GM19455 (cell line): ENCODE measurements around the gene ADAMTS15.

Source experiments
- ATAC-seq: cut with Tn5 transposase; IDR thresholded peaks from one replicate; pipeline ENCODE4 v1.9.1; 2021; ENCODE audit not compliant: unreplicated experiment

The ADAMTS15 gene

GRCh38 chr11:130448416-130449309, at the start of gene ADAMTS15:
Gene ADAMTS15, plus strand, starts transcription at chr11:130448645. Its CDS starts 329 bp downstream, at chr11:130448974.
- ATAC-seq, result no peak

- no peak for ATAC-seq
Observed at GRCh38 chr11:130399196-130399595, 49.2 kb upstream of the ADAMTS15 start.

DNA sequence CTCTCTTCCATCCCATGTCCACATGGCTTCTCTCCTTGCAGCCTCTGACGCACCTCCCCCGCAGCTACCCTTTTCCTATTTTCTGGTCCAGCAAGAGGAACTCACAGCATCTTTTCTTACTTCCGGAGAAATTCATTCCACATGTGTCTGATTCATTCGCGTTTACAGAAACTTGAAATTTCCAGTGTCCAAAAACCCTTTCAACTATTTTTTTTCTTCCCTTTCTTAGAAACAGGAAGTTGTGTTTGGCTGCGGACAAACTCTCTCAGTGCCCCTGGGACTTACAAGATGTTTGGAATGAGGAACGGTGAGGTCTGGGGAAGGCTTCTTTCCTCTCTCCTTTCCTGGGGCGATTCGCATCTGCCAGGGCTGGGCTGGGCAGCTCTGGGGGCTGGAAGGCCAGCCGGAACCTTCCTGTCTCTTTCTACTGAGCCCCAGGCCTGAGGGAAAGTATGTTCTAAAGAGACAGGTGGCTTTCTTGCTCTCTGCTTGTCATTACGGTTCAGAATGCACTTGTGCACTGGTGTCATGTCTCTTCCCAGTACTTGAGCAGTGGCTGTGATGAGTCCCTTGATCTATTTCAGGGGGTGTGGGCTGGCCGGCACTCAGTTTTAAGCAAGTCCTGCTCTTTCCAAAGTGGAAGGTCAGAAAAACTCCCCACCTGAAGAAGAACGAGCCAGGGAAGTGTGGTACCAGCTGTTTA, 47.5 kb upstream of the ADAMTS15 start:
- ATAC-seq, result no peak

DNA sequence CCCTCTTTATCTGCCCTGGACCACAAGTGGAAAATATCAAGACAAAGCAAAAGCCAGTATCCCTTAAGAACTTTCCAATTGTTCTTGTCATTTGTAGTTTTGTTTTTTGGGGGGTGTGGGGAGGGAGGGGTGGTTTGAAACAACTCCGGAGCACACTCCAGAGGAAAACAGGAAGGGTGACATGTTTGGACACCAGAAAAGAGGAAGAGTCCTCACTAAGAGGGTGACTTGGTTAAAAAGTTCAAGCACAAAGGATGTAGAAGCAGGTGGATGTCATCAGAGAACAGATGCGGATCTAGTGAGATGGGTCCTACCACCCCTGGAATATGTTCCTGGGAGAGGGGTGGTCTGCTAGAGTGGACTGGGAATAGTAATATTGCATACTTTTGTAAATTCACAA, 45.9 kb upstream of the ADAMTS15 start:
- no peak for ATAC-seq

DNA sequence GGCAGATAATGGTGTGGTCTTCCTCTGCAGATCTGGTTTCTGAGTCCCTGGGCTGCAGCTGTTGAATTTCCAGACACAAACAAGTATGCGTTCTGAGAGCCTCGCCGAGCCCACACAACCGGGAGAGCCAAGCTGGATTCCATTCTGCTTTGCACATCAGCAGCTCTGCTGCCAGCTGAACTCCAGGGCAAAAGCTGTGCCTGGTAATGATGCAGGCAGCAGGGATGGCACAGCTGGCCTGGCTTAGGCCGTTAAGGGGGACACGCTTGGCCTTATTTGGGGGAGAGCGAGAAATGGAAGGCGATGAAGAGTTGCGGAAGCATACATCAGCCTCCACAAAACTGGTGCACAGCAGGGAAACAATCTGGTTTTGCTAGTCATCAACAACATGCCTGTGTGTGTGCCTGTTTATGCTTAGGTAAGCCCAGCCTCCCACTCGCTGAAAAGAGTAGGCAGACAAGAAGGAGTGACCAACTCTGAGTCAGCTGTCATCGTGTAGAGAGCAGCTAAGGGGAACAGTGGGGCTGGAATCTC, 45.1 kb upstream of the ADAMTS15 start:
- no peak for ATAC-seq

DNA sequence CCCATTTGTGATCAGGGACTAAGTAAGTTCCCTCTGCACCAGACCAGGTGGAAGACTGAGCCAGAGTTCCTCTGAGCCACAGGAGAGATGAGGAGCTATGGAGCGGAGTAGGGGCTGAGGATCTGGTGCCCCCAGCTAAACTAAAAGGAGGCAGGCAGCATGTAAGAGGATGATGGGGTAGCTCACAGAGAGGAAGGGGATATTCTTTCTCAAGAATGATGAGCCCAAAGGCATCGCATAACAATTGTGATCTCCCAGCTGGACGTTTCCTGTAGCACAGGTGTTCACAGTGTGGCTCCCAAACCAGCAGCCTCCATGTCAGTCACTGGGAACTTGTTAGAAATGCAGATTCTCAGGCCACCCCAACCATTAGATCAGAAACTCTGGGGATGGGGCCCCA, 44.5 kb upstream of the ADAMTS15 start:
- ATAC-seq, result no peak

DNA sequence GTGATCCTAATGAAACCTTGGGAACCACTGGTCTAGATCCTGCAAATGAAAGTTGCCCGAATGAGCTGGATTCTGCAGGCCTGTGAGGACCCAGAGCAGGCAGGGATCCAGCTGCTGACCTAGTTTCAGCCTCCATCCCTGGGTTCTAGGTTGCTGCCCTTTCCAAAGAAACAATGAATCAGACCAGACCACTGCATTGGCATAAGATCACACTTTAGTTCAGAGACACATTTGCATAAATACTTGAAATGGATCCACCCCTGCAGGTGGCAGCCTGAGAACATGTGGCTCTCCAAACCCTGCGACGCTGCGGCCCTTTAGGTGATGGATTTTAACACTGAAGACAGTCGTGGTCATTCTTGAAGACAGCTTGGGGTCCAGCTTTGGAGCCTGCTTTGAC, 43.7 kb upstream of the ADAMTS15 start:
- no peak for ATAC-seq

GRCh38 chr11:130405428-130405827, 43.0 kb upstream of the ADAMTS15 start:
- ATAC-seq, result no peak

DNA sequence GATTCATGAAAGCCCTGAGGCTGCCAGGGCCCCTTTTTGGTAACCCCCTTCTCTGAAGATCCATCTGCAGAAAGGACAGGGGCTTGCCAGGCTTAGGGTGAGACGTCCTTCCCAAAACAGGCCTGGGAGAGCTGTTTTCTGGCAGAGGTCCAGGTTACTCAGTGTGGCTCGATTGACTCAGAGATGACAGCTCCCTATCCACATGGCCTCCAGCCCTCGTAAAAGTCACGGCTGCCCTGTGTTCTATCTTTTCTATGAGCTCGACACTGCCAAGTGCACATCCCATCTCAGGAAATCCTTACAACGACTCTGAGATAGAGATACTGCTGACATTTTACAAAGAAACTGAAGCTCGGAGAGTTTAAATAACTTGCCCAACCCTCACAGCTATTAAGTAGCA, 40.5 kb upstream of the ADAMTS15 start:
- ATAC-seq, result no peak

DNA sequence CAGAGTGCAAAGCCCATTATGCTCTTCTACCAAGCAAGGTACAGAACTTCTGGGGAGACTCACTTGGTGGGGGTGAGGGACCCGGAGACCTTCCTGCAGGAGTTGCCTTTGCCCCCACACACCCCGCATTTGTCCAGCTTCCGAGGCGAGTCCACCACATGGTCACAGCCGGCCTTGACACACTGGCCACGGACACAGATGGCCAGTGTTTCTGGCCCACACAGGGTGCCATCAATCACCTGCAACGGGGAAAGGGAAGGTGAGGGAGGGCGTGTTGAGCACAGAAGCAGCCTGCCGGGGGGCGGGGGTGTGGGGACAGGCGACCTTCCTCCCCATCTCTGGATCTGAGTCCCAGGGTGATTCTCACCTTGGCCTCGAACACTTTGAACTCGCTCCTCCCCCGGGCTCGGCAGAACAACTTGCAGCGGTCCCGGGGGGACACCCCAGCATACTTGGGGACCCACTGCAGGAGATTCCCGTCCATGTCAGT, 40.0 kb upstream of the ADAMTS15 start:
- ATAC-seq, result no peak

GRCh38 chr11:130408901-130409300, 39.5 kb upstream of the ADAMTS15 start:
- no peak for ATAC-seq

DNA sequence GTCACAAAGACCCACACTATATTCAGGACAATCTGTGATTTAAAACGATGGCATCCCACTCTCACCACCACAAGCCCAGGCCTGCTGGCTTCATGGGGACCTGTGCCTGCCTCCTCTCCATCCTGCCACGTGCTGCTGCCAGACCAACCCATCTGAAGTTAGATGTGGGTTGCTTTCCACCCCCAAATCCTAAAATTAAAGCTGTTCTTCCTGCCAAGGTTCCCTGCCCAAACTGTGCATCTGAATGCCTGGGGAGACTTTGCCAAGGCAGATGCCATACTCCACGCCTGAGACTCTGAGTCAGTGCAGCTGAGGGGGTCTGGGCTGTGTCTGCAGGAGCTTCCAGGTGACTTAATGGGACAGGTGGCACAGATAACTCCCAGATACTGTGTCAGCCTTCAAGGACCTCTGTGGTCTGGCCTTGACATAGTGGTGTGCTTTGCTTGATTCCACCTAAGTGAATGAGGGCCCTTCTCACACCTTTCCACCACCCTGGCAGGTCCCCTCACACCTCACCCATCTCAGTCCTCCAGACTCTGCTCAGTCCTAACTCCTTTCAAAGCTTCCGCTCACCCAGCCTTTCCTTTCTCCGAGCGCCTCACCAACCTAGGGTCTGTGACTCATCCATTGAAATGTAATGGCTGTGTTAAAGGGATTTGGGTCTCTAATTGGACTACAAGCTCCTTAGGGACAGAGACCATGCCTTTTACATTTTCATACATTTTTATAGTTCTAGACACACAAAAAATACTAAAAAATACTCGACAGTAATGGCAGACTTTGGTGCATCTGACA, 38.7 kb upstream of the ADAMTS15 start:
- no peak for ATAC-seq

DNA sequence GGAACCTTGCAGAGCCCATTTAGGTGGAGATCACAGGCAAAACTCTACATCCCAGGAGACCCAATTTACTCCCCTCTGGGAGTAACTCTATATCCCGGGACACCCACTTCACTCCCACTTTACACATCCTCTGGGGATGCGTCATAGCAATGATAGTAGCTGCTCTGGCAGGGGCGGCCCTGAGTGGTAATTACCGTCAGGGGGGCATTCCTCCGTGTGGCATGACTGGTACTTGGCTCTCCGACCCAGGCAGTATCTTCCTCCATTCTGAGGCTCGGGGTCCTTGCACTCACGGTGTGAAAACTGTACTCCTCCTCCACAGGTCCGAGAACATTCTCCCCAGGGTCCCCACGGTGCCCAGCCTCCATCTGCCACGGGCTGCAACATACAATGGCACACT, 37.2 kb upstream of the ADAMTS15 start:
- no peak for ATAC-seq

DNA sequence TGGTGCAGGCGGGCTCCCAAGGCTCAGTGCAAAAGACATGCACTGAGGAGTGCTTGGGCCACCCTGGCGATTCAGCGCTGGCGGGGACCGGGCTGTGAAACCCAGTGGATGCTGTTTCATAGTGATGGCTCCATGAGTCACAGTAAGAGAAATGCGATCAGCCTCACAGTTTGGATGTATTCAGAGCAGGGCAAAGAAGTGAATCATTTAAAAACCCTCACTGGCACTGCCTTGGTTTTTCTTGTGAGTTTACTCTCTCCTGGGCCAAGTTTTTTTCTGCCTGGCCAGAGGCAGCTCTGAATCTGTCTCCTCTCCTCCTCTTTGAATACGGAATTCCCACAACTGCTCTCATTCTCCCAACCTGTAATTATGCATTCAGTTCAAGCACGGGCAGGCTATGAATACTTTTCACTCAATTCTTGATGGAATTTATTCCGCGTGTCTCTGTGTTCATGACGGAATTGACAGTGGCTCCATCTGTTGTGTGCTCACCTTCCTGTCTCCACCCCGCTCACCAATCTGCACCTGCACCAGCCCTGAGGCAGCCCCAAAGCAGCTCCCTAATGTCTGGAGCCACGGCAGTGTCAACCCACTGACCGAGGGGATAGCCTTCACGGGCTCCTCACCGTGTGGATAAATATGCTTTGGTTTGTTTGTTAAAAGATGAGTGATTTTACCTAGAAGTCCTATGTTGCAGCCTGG, 34.9 kb upstream of the ADAMTS15 start:
- no peak for ATAC-seq

DNA sequence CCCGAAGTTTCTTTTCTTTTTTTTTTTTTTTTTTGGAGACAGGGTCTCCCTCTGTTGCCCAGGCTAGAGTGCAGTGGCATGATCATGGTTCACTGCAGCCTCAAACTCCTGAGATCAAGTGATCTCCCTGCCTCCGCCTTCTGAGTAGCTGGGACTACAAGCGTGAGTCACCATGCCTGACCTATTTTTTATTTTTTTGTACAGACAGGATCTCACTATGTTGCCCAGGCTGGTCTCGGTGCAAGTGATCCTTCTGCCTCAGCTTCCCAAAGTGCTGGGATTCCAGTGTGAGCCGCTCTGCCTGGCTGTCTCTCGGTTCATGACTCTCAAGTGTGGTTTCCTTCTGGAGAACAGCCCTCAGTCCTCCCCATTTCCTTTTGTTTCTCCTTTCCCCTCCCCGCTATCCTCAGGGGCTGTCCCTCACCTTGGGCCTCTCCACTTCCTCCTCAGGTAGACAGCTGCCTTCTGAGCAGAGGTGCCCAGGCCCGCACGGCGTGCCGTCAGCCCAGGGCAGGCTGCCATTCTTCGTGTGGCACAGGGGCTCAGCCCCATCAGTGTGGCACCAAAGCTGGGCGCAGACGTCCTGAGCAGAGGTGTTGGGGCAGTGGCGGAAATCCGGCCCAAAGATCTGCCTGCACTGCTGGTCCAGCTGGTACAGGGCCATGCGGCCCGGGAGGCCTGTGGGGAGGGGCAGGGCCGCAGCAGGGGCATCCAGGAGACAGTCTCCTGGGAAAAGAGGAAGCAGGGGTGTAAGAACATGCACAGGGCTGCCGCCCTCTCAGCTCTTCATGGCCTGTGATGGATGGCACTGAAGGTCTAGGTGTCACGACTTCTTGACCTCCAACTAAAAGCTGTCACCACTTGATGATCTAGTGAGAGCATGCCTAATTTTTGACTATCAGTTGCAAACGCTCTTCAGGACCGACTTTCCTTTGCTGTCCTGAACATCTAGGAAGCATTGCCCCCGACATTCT, 34.1 kb upstream of the ADAMTS15 start:
- no peak for ATAC-seq

DNA sequence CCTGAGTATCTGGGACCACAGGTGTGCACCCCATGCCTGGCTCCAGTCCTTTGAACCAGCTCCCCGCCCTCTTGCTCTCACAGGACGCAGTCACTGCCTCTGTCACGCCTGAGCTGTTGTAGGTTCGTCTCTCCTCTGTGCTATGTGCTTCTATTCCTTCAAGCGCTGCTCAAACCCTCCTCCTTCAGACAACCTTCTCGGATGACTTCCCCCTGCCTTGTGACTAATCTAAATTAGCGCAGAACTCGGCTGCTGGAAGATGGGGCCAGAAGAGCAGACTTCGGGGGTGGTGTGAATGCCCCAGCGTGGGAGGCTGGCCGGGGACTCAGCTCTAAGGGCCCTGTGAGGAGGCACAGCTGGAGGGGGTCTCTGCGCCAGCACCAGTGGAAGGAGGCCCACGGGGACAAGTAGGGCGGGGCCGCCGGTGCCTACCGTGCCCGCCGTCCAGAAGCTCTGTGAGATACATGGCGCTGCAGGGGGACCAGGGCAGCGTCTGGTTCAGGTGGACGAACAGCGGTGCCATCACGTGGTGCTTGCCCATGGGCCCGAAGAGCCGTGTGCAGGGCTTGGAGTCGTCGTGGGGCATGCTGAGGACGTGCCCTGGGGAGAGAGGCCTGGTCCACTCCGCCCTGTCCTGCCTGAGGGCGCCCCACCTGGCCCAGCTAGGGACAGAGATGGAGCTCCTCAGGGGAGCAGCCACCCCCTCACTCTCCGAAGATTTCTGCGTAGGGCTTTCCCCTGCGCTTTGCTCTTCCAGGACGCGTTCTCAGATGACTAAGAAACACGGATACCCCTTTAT, 32.5 kb upstream of the ADAMTS15 start:
- ATAC-seq, result no peak

- no peak for ATAC-seq
Observed at GRCh38 chr11:130416530-130416882, 31.9 kb upstream of the ADAMTS15 start.

DNA sequence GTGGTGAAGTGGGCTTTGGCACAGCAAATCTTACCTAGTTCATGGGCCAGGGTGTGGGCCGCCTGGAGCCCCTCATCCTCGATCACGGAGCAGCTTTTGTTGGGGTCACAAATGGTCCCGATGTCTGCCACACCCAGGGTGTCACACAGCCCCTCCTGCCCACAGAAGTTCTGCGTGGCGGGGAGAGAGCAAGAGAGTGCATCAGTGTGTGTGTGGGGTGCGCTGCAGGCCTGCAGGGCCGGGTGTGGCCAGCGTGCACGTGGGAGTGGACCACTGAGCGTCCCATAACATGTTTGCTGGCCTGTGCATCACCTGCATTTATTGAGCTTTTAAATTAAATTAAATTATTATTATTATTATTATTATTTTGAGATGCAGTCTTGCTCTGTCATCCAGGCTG, 31.5 kb upstream of the ADAMTS15 start:
- ATAC-seq, result no peak

GRCh38 chr11:130418210-130418609, 30.2 kb upstream of the ADAMTS15 start:
- ATAC-seq, result no peak
